Measurements from ENCODE around the gene UBR7.
A peak's percentile ranks its signal among the peaks of the same experiment; 100 is the strongest.

UBR7 gene

GRCh38 chr14:93207468-93208308 lies 632 bp downstream of the UBR7 start:
- Histone ChIP-seq H3K36me3 (replicated peaks; ENCODE audit: insufficient read depth, low read length) (no peaks in the 10 kb centered on the region), H4K20me1 (ENCODE audit: insufficient read depth, low read length) (no peaks in the 10 kb centered on the region), H3K4me1 (ENCODE audit: low read length) (0 out of 2 replicates have a peak, but pooled peaks cover 3% of the 10 kb centered on the region), H3K9me3 (replicated peaks; ENCODE audit: insufficient read depth, low read length) (no peaks in the 10 kb centered on the region), H3K4me2 (ENCODE audit: low read depth, low read length) (peak overlapping the region; percentile 78), H3K79me2 (ENCODE audit: low read length) (peaks cover 51% of the 10 kb centered on the region), H3K9me2 (replicated peaks; ENCODE audit: insufficient read depth, low read length) (no peaks in the 10 kb centered on the region), H3K27me3 (replicated peaks; ENCODE audit: insufficient read depth, low read length) (no peaks in the 10 kb centered on the region), H3K9ac (ENCODE audit: low read length) (peak overlapping the region; percentile 80), H3F3A (ENCODE audit: insufficient read depth, low read length) (no peaks in the 10 kb centered on the region), H2AFZ (ENCODE audit: low read length) (peak overlapping the region; percentile 65; the same call in 1 of the 2 replicates), H3K4me3 (ENCODE audit: low read length) (peak overlapping the region; percentile 79), H3K27ac (ENCODE audit: low read length) (peak overlapping the region; percentile 49; the same call in 1 of the 2 replicates)
- no peak for TF ChIP-seq EZH2 (optimal IDR thresholded peaks at IDR 0.05; ENCODE audit: low read depth, low read length)
- peak; percentile 23 for TF ChIP-seq CTCF (IDR thresholded peaks at IDR 0.05; ENCODE audit: low read length)
- TF ChIP-seq EZH2phosphoT487 (IDR thresholded peaks at IDR 0.05; ENCODE audit: low read length): no peak
- no peak for DNase-seq

GRCh38 chr14:93212432-93212831 lies 5.4 kb downstream of the UBR7 start:
- no peak overlapping the region for H3K4me2 ChIP-seq (ENCODE audit: low read depth, low read length)
- 0 out of 2 replicates have a peak, but pooled peaks cover 3% of the 10 kb centered on the region for H3K4me1 ChIP-seq (ENCODE audit: low read length)
- no peak for DNase-seq
- H4K20me1 ChIP-seq (ENCODE audit: insufficient read depth, low read length): no peaks in the 10 kb centered on the region
- no peaks in the 10 kb centered on the region for H3F3A ChIP-seq (ENCODE audit: insufficient read depth, low read length)
- no peaks in the 10 kb centered on the region for H3K9me3 ChIP-seq (replicated peaks; ENCODE audit: insufficient read depth, low read length)
- H3K27ac ChIP-seq (ENCODE audit: low read length): peak overlapping the region; percentile 31; the same call in 1 of the 2 replicates
- no peak for TF ChIP-seq CTCF (IDR thresholded peaks at IDR 0.05; ENCODE audit: low read length)
- TF ChIP-seq EZH2 (optimal IDR thresholded peaks at IDR 0.05; ENCODE audit: low read depth, low read length): no peak
- no peak for TF ChIP-seq EZH2phosphoT487 (IDR thresholded peaks at IDR 0.05; ENCODE audit: low read length)
- no peaks in the 10 kb centered on the region for H3K27me3 ChIP-seq (replicated peaks; ENCODE audit: insufficient read depth, low read length)
- H2AFZ ChIP-seq (ENCODE audit: low read length): no peak overlapping the region
- no peak overlapping the region for H3K4me3 ChIP-seq (ENCODE audit: low read length)
- H3K9ac ChIP-seq (ENCODE audit: low read length): no peak overlapping the region
- no peaks in the 10 kb centered on the region for H3K9me2 ChIP-seq (replicated peaks; ENCODE audit: insufficient read depth, low read length)
- peaks cover 23% of the 10 kb centered on the region for H3K79me2 ChIP-seq (ENCODE audit: low read length)
- no peaks in the 10 kb centered on the region for H3K36me3 ChIP-seq (replicated peaks; ENCODE audit: insufficient read depth, low read length)

GRCh38 chr14:93214598-93214997 lies 7.5 kb downstream of the UBR7 start:
- H3K4me2 ChIP-seq (ENCODE audit: low read depth, low read length): no peak overlapping the region
- no peak for DNase-seq
- no peak overlapping the region for H3K9ac ChIP-seq (ENCODE audit: low read length)
- H3K36me3 ChIP-seq (replicated peaks; ENCODE audit: insufficient read depth, low read length): no peaks in the 10 kb centered on the region
- no peaks in the 10 kb centered on the region for H3F3A ChIP-seq (ENCODE audit: insufficient read depth, low read length)
- no peak overlapping the region for H3K4me3 ChIP-seq (ENCODE audit: low read length)
- H3K9me2 ChIP-seq (replicated peaks; ENCODE audit: insufficient read depth, low read length): no peaks in the 10 kb centered on the region
- H3K27ac ChIP-seq (ENCODE audit: low read length): no peak overlapping the region
- H4K20me1 ChIP-seq (ENCODE audit: insufficient read depth, low read length): no peaks in the 10 kb centered on the region
- no peaks in the 10 kb centered on the region for H3K9me3 ChIP-seq (replicated peaks; ENCODE audit: insufficient read depth, low read length)
- TF ChIP-seq EZH2 (optimal IDR thresholded peaks at IDR 0.05; ENCODE audit: low read depth, low read length): no peak
- no peak for TF ChIP-seq CTCF (IDR thresholded peaks at IDR 0.05; ENCODE audit: low read length)
- TF ChIP-seq EZH2phosphoT487 (IDR thresholded peaks at IDR 0.05; ENCODE audit: low read length): no peak
- H3K4me1 ChIP-seq (ENCODE audit: low read length): 0 out of 2 replicates have a peak, but pooled peaks cover 3% of the 10 kb centered on the region
- H3K79me2 ChIP-seq (ENCODE audit: low read length): peaks cover 2% of the 10 kb centered on the region
- H2AFZ ChIP-seq (ENCODE audit: low read length): no peak overlapping the region
- no peaks in the 10 kb centered on the region for H3K27me3 ChIP-seq (replicated peaks; ENCODE audit: insufficient read depth, low read length)

All from MM.1S (cell line).